ENCODE results near the gene TPSG1. TPM values are rescaled to one million over a fixed set of nuclear protein-coding genes. Genes with fewer than 3 reads are reported as not detected.

Gene TPSG1
- total RNA-seq, 1 experiment from 2014 or later, result not detected

GRCh38 chr16:1213796-1214372 lies 11.2 kb downstream of the TPSG1 start:
- Histone ChIP-seq H3K79me1 (ENCODE audit: insufficient read depth, low read depth, low read length, poor library complexity, severe bottlenecking) (no peaks in the 10 kb centered on the region), H2BK12ac (ENCODE audit: insufficient read length, low read depth, low read length) (no peak overlapping the region), H2AK5ac (ENCODE audit: insufficient read length, low read length) (no peak overlapping the region), H3T11ph (ENCODE audit: low read length) (no peak overlapping the region), H2BK120ac (ENCODE audit: low read depth, low read length, poor library complexity, severe bottlenecking) (no peak overlapping the region), H3K14ac (ENCODE audit: insufficient read depth, low read length) (no peak overlapping the region), H3K56ac (ENCODE audit: insufficient read length, low read depth, low read length) (no peak overlapping the region), H3K79me2 (ENCODE audit: insufficient read depth, low read length) (no peaks in the 10 kb centered on the region), H4K91ac (ENCODE audit: insufficient read length, low read depth, low read length) (no peak overlapping the region), H3K9ac (ENCODE audit: extremely low read depth, insufficient read length, low read length) (no peak overlapping the region), H3K4ac (ENCODE audit: low read depth, low read length) (no peak overlapping the region), H2BK15ac (ENCODE audit: low read depth, low read length) (no peak overlapping the region), H3K27ac (ENCODE audit: insufficient read length, low read depth, low read length) (no peak overlapping the region), H3K4me1 (ENCODE audit: insufficient read depth, low read length) (no peaks in the 10 kb centered on the region), H4K20me1 (ENCODE audit: control insufficient read depth, insufficient read depth, insufficient read length) (peaks cover 3% of the 10 kb centered on the region), H2AFZ (ENCODE audit: low read length) (no peak overlapping the region), H3K23me2 (ENCODE audit: insufficient read length, low read depth, low read length, poor library complexity, severe bottlenecking) (no peaks in the 10 kb centered on the region), H4K8ac (replicated peaks; ENCODE audit: insufficient read length, low read depth, low read length) (no peak overlapping the region), H3K23ac (ENCODE audit: insufficient read length, low read depth, low read length) (no peak overlapping the region), H2BK5ac (ENCODE audit: insufficient read length, low read length) (no peak overlapping the region), H3K27me3 (ENCODE audit: insufficient read depth, low read length) (no peaks in the 10 kb centered on the region), H4K5ac (ENCODE audit: insufficient read length, low read depth, low read length) (no peak overlapping the region), H2BK20ac (ENCODE audit: low read depth, low read length, poor library complexity, severe bottlenecking) (no peak overlapping the region), H3K18ac (ENCODE audit: insufficient read length, low read depth, low read length) (no peak overlapping the region), H3K9me3 (ENCODE audit: control insufficient read depth, low read depth, low read length) (no peaks in the 10 kb centered on the region), H3K4me2 (ENCODE audit: insufficient read depth, insufficient read length, low read length) (no peak overlapping the region)
- Mint-ChIP-seq H3K9me3 (no peaks in the 10 kb centered on the region), H3K27me3 (ENCODE audit: low read depth) (no peaks in the 10 kb centered on the region), H3K4me3 (no peak overlapping the region), H3K27ac (no peak overlapping the region; a peak in 1 of 7 replicates), H3K36me3 (ENCODE audit: insufficient read depth in 1 of 3, low read depth in 3 of 3) (peaks cover 2 to 43% (median 29%) of the 10 kb centered on the region in 3 experiments; a peak in 6 of 7 replicates), H3K4me1 (no peaks in the 10 kb centered on the region)
- no peak for DNase-seq
- no CpG with 5 or more reads among the region's 25 CpGs for WGBS (ENCODE audit: extremely low coverage, insufficient read length, low lambda C conversion rate)
- TF ChIP-seq CTCF (conservative IDR thresholded peaks at IDR 0.05), result no peak

Data from H9 (cell line).